ENCODE measurements around the gene UGT1A9.

DNA sequence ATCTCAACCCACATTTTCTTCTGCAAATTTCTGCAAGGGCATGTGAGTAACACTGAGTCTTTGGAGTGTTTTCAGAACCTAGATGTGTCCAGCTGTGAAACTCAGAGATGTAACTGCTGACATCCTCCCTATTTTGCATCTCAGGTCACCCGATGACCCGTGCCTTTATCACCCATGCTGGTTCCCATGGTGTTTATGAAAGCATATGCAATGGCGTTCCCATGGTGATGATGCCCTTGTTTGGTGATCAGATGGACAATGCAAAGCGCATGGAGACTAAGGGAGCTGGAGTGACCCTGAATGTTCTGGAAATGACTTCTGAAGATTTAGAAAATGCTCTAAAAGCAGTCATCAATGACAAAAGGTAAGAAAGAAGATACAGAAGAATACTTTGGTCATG is 96.4 kb downstream of the UGT1A9 start:
- TF ChIP-seq, protein P1, sequence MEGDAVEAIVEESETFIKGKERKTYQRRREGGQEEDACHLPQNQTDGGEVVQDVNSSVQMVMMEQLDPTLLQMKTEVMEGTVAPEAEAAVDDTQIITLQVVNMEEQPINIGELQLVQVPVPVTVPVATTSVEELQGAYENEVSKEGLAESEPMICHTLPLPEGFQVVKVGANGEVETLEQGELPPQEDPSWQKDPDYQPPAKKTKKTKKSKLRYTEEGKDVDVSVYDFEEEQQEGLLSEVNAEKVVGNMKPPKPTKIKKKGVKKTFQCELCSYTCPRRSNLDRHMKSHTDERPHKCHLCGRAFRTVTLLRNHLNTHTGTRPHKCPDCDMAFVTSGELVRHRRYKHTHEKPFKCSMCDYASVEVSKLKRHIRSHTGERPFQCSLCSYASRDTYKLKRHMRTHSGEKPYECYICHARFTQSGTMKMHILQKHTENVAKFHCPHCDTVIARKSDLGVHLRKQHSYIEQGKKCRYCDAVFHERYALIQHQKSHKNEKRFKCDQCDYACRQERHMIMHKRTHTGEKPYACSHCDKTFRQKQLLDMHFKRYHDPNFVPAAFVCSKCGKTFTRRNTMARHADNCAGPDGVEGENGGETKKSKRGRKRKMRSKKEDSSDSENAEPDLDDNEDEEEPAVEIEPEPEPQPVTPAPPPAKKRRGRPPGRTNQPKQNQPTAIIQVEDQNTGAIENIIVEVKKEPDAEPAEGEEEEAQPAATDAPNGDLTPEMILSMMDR (IDR thresholded peaks at IDR 0.05; ENCODE audit: poor library complexity, severe bottlenecking) = no peak
- TF ChIP-seq EZH2 (IDR thresholded peaks at IDR 0.05; ENCODE audit: borderline replicate concordance, insufficient read depth, low read length, poor library complexity, severe bottlenecking) = no peak
- no peak for TF ChIP-seq POLR2AphosphoS5 (IDR thresholded peaks at IDR 0.05)
- no peak for TF ChIP-seq RAD21 (conservative IDR thresholded peaks at IDR 0.05)

Measured in neural cell (in vitro differentiated cells).